A549 (cell line): ENCODE results near the gene CADM1.

ENCODE experiments used
- CHD4 ChIP-seq: fragments of 200-600 bp; sonication (generic); IDR thresholded peaks from 2 replicates; pipeline ENCODE4 v1.6.1; 2016; ENCODE audit warnings: antibody characterized with exemption, mild to moderate bottlenecking, borderline replicate concordance
- CTCF ChIP-seq: fragments of >200 bp; sonication (Bioruptor Twin); formaldehyde crosslinking; IDR thresholded peaks from 3 replicates; pipeline ENCODE4 v1.5.1; 2016
- MAFK ChIP-seq: fragments of 450-650 bp; IDR thresholded peaks from 2 replicates; pipeline ENCODE4 v1.6.1; 2014; ENCODE audit not compliant: partially characterized antibody
- PBX3 ChIP-seq: IDR thresholded peaks from 2 replicates; pipeline ENCODE4 v1.6.1; 2012
- RAD21 ChIP-seq, 2 experiments: fragments of >200 bp in 1 of 2; sonication (Bioruptor Twin) in 1 of 2; formaldehyde crosslinking in 1 of 2; IDR thresholded peaks in 1 of 2; conservative IDR thresholded peaks in 1 of 2; 2 replicates in 1 of 2; 3 replicates in 1 of 2; pipeline ENCODE4 v1.6.1; 2012 to 2018; ENCODE audit warnings: inconsistent platforms in 1 of 2
- TF ChIP-seq, protein P1 (sequence below): IDR thresholded peaks from 2 replicates; pipeline ENCODE4 v1.6.1; 2012
- TF ChIP-seq, protein P2 (sequence below): fragments of 450-650 bp; IDR thresholded peaks from 2 replicates; pipeline ENCODE4 v1.6.1; 2014; ENCODE audit warnings: antibody characterized with exemption

GRCh38 chr11:115162919-115163318, 341.3 kb downstream of the CADM1 start:
- TF ChIP-seq, protein P1, sequence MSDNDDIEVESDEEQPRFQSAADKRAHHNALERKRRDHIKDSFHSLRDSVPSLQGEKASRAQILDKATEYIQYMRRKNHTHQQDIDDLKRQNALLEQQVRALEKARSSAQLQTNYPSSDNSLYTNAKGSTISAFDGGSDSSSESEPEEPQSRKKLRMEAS, result no peak
- TF ChIP-seq RAD21 (conservative IDR thresholded peaks at IDR 0.05 in 1 of 2, IDR thresholded peaks at IDR 0.05 in 1 of 2), result no peak
- no peak for TF ChIP-seq CTCF
- no peak for TF ChIP-seq PBX3
- TF ChIP-seq, protein P2, sequence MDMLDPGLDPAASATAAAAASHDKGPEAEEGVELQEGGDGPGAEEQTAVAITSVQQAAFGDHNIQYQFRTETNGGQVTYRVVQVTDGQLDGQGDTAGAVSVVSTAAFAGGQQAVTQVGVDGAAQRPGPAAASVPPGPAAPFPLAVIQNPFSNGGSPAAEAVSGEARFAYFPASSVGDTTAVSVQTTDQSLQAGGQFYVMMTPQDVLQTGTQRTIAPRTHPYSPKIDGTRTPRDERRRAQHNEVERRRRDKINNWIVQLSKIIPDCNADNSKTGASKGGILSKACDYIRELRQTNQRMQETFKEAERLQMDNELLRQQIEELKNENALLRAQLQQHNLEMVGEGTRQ, result no peak
- TF ChIP-seq CHD4, result no peak
- no peak for TF ChIP-seq MAFK
